ENCODE data around the gene FICD. TPM values are rescaled to one million over a fixed set of nuclear protein-coding genes. Genes with fewer than 3 reads are reported as not detected.
A peak's percentile ranks its signal among the peaks of the same experiment; 100 is the strongest.
"Not testable (repeated sequence)": the region's sequence is repeated elsewhere in the genome, so short reads cannot be mapped to it uniquely, and the experiment has no call there.

The FICD gene
- total RNA-seq, 1 donor, result 9.9 TPM

DNA sequence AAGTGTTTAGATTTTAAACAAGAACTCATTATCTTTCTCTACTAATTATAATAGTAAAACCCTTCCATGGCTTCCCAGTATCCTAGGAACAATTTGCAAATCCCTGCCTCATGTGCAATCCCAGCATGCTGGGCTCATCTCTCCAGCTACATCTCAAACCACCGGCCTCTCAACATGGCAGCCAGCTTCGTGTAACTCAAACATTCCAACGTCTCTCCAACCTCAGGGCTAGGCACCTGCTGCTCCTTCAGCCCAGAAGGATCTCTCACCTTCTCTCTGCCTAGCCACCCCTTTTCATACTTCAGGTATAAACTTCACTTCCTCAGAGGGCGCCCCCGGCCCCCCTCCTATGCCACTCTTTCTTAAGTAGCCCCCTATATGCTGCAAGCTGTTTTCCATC is 38.7 kb downstream of the FICD start:
- H3K4me3 ChIP-seq (ENCODE audit: low read depth, low read length), result no peak overlapping the region
- TF ChIP-seq, protein P1, sequence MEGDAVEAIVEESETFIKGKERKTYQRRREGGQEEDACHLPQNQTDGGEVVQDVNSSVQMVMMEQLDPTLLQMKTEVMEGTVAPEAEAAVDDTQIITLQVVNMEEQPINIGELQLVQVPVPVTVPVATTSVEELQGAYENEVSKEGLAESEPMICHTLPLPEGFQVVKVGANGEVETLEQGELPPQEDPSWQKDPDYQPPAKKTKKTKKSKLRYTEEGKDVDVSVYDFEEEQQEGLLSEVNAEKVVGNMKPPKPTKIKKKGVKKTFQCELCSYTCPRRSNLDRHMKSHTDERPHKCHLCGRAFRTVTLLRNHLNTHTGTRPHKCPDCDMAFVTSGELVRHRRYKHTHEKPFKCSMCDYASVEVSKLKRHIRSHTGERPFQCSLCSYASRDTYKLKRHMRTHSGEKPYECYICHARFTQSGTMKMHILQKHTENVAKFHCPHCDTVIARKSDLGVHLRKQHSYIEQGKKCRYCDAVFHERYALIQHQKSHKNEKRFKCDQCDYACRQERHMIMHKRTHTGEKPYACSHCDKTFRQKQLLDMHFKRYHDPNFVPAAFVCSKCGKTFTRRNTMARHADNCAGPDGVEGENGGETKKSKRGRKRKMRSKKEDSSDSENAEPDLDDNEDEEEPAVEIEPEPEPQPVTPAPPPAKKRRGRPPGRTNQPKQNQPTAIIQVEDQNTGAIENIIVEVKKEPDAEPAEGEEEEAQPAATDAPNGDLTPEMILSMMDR (IDR thresholded peaks at IDR 0.05; ENCODE audit: insufficient read depth, low read depth, low read length), result no peak
- no peak for DNase-seq (ENCODE audit: low read depth)

DNA sequence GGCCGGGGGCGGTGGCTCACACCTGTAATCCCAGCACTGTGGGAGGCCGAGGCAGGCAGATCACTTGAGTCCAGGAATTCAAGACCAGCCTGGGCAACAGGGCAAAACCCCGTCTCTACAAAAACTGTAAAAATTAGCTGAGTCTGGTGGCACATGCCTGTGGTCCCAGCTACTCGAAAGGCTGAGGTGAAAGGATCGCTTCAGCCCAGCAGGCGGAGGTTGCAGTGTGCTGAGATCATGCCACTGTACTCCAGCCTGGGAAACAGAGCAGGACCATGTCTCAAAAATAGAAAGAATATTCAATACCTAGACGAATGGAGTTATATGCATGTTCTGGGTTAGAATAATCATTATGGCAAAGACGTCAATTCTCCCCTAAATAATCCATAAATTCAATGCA is 40.3 kb downstream of the FICD start:
- DNase-seq (ENCODE audit: low read depth); H3K4me3 ChIP-seq (ENCODE audit: low read depth, low read length): not testable (repeated sequence)

DNA sequence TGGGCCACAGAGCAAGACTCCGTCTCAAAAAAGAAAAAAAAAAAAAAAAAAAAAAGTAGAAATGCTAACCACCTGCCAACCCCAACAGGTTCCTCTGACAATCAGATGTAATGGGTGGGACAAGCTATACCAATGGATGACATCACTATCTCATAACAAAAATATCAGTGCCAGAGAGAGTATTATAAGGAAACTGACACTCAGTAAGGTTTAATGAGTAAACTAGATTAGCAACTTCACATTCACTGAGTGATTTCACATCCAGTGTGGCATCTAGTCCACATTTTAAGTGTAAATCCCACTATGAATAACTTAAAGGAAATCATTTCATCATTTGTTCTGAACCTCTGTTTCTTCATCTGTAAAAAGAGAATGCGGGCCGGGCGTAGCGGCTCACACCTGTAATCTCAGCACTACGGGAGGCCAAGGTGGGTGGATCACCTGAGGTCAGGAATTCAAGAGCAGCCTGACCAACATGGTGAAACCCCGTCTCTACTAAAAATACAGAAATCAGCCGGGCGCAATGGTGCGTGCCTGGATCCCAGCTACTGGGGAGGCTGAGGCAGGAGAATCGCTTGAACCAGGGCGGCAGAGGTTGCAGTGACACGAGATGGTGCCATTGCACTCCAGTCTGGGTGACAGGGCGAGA is 44.1 kb downstream of the FICD start:
- TF ChIP-seq, protein P1 (IDR thresholded peaks at IDR 0.05; ENCODE audit: insufficient read depth, low read depth, low read length), result no peak
- H3K4me3 ChIP-seq (ENCODE audit: low read depth, low read length), result no peak overlapping the region

DNA sequence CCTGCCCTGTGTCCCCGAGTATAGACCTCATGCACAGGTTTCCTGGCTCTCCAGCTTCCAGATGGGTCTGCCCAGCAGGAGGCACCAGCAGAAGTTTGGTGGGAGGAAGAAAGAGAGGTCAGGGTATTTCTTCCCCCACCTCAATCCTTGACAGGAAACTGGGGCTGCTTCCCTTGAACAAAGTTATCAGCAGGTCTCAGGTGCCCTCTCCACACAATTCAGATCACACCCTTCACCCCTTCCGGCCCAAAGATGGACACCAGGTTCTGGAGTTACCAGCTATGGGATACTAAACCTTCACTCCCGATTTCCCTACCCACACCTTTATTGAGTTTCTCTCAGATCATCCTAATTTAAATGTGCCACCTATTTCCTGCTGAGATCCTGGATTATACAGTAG is 44.7 kb downstream of the FICD start:
- DNase-seq (ENCODE audit: low read depth), result no peak
- peak overlapping the region; percentile 97 for H3K4me3 ChIP-seq (ENCODE audit: low read depth, low read length)
- TF ChIP-seq, protein P1 (IDR thresholded peaks at IDR 0.05; ENCODE audit: insufficient read depth, low read depth, low read length), result peak; percentile 16

More for the DNA sequence above, 44.1 kb downstream of the FICD start:
- DNase-seq (ENCODE audit: low read depth), result no peak

DNA sequence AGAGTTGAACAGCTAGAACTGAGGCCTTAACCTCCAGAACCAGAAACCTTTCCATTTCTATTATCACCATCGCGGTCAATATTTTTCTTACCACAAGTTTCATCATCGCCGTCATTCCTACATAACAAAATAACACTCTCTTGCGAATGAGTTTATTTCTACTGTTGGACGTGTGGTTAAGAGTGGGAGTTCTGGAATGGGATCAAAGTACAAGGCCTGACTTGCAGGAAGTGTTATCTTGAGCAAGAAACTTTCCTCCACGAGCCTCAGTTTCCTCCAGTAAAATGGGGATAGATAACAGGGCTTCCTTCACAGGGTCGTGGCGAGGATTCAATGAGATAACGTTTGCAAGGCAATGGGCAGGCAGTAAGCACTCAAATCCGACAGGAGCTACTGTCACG is 45.2 kb downstream of the FICD start:
- TF ChIP-seq, protein P1 (IDR thresholded peaks at IDR 0.05; ENCODE audit: insufficient read depth, low read depth, low read length), result no peak

DNA sequence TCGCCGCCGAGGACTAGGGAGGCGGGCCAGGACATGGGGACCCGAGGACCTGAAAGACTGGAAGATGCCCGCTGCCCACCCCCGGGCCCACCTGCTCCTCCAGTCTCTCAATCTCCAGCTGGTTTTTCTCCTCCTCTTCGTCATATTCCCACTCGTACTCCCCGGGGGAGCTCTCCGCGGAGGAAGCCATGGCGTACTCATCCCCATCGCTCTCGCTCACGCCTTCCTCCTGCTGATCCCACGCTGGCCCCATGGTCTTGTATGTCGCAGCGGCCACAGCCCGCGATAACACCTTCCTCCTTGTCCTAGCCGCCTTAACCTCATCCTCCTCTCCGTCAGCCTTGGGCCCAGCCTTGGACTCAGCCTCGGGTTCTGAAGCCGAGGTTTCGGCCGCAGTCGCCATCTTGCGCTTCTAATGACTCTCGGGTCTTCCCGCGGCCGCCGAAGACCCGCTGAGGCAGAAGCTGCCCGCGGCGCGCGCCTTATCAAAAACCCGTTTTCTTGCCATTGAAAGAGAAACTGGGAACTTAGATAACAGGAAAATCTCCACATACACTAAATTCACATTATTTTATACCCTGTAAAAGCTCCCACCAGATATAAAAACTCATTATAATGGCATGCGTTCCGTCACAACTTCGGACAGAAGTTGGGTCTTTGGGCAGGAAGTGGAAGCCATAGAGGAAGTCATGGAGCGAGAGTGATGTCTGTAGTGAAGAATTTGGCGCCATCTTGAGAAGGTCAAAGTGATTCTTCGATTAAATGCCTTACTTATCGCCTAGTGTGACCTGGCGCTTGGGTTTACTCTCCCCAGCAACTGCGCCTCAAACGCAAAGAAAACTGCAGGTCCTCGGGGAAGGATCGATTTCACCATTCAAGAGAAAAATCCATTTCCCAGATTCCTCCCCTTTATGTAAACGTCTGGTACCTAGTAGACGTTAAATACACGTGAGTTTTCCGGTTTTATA is 46.0 kb downstream of the FICD start, which contains the start of gene SART3:
Gene SART3, minus strand, starts transcription at position 422 of the 968 bp plus-strand sequence. Its CDS starts 19 bp downstream, at position 403.
- TF ChIP-seq, protein P1 (IDR thresholded peaks at IDR 0.05; ENCODE audit: insufficient read depth, low read depth, low read length), result no peak
- peak within 1 kb of the TSS; percentile 97 for H3K4me3 ChIP-seq (ENCODE audit: low read depth, low read length)
- DNase-seq (ENCODE audit: low read depth), result peak; percentile 89

More for the DNA sequence above, 45.2 kb downstream of the FICD start:
- H3K4me3 ChIP-seq (ENCODE audit: low read depth, low read length), result peak overlapping the region; percentile 97
- DNase-seq (ENCODE audit: low read depth), result peak; percentile 82

DNA sequence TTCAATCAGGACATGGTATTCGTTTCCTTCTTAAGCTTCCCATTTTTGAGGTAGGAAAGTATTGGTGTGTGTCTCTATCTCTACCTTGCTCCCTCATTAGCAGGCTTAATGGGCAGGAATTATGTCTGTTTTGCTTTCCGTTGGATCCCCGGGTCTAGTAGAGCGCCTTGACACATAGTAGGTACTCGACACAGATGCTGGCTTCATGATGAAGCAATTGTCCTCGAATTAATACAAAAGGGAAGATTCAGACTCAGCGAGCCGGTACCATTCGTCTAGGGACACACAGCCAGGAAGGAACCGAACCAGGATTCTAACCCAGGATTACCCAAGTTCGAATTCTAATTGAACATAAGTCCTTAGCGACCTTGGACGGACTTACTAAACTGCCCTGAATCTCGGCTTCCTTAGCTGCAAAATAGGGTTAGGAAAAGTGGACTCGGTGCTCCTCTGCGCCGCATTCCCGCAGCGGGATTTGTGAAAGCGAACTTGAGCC is 46.8 kb downstream of the FICD start:
- DNase-seq (ENCODE audit: low read depth), result peak; percentile 14
- H3K4me3 ChIP-seq (ENCODE audit: low read depth, low read length), result peak overlapping the region; percentile 97
- TF ChIP-seq, protein P1 (IDR thresholded peaks at IDR 0.05; ENCODE audit: insufficient read depth, low read depth, low read length), result no peak

Data from fibroblast of villous mesenchyme (primary cell).